KBM-7 (cell line): ENCODE data around the gene PWWP2A.
A peak's percentile ranks its signal among the peaks of the same experiment; 100 is the strongest.
"Not testable (repeated sequence)": the region's sequence is repeated elsewhere in the genome, so short reads cannot be mapped to it uniquely, and the experiment has no call there.

Experiments used
- DNase-seq: peaks from one replicate; pipeline ENCODE4 v3.0.0-alpha.2; 2015
- in situ Hi-C: fragments of 300-500 bp; cut with MboI; formaldehyde crosslinking; loops from 2 replicates; pipeline ENCODE4 v1.14.3; 2020; ENCODE audit warnings: low sequenced_read_pairs, low pct_unique_long_range_greater_than_20kb, mixed read lengths

The PWWP2A gene

DNA sequence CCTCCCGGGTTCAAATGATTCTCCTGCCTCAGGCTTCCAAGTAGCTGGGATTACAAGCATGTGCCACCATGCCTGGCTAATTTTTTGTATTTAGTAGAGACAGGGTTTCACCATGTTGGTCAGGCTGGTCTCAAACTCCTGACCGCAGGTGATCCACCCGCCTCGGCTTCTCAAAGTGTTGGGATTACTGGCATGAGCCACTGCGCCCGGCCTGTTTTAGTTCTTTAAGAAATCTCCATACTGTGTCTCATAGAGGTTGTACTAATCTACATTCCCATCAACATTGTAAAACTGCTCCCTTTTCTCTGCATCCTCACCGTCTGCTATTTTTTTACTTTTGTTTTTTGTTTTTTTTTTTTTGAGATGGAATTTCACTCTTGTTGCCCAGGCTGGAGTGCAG is 25.2 kb upstream of the PWWP2A start:
- DNase-seq, in situ Hi-C loops: not testable (repeated sequence)

DNA sequence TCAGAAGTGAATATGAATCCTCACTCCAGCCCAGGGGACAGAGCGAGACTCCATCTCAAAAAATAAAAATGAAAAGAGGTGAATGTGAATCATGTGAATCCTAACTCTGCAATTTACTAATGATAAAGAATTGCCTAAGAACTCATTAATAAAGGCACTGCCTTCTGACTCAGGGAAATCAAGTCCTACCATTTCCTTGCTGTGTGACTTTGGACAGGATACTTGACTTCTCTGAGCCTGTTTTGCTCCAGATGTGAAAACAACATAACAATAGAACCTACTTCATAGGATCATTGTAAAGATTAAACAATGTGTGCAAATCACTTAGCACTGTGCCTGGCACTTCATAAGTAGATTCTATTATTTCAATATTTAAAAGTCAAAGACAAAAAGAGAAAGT is 15.1 kb upstream of the PWWP2A start:
- in situ Hi-C loops: no loop called here
- DNase-seq: no peak

DNA sequence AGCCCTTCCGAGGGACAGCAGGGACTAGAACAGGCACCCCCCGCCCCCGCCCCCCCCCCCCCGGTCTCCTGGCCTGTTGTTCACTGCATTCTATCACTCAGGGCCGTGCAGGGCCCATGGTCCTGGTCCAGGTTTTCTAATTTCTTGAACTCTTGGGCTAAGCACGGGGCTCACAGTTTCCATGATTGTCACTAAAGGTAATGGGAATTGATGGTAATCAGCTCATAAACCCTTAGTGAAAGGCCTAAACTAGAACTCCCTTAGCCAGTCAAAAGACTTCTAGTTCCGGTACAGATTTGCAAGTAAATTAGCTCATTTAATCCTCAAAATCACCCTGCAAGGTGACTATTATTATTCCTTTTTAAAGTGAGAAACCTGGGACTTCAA is 14.7 kb upstream of the PWWP2A start:
- no peak for DNase-seq
- in situ Hi-C loops: no loop called here

GRCh38 chr5:160133071-160133917 is 14.0 kb upstream of the PWWP2A start:
- in situ Hi-C loops: no loop called here
- DNase-seq: no peak

GRCh38 chr5:160129841-160130240 is 10.6 kb upstream of the PWWP2A start:
- in situ Hi-C loops: no loop called here
- no peak for DNase-seq

- DNase-seq: no peak
- in situ Hi-C loops: no loop called here
Observed at GRCh38 chr5:160128632-160129031, 9.4 kb upstream of the PWWP2A start.

DNA sequence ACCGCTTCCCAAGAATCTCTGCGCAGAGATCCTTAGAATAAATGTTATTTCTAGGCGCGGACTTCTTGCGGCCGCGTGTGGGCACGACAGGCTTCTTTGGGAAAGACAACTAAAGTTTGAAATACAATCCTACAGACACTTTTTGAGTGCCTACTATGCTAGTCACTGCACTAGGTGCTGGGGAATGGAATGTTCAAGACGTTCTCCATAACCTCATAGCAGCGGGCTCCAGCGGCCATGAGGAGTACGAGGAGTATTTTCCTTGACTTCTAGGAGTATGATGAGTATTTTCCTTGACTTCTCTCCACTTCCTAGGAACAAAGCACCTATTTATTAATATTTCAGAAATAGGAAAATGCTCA is 636 bp upstream of the PWWP2A start:
- in situ Hi-C loops: no loop called here
- DNase-seq: no peak

- no peak for DNase-seq
- in situ Hi-C loops: no loop called here
Observed at GRCh38 chr5:160118349-160119141, 705 bp downstream of the PWWP2A start.

DNA sequence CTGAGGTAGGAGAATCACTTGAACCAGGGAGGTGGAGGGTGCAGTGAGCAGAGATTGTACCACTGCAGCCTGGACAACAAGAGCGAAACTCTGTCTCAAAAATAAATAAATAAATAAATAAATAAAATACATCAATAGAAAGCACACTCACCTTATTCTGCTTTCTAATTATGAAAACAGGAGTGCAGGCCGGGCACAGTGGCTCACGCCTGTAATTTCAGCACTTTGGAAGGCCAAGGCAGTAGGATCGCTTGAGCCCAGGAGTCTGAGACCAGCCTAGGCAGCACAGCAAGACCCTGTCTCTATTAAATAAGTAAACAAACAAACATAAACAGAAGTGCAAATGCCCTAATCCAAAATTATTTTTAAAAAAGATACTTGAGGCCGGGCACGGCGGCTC is 2.3 kb downstream of the PWWP2A start:
- in situ Hi-C loops: no loop called here

DNA sequence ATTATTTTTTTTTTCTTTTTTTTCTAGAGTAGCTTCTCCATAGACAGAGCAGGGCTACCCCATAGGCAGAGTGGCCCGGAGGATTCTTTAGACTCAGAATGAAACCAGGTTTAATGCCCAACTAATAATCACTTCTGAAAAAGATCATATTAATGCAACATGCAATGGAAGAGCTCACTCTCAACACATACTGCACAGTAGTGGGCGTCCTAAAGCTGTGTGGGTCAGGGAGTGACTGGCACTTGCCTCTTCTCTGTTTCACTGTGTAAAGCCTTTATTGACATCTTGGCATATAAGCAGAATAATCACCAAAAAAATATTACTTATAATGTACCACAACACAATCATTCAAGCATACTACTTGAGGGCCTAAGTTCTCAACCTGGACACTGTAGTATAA is 11.1 kb downstream of the PWWP2A start:
- in situ Hi-C loops: no loop called here
- no peak for DNase-seq

More for the DNA sequence above, 2.3 kb downstream of the PWWP2A start:
- DNase-seq: no peak

DNA sequence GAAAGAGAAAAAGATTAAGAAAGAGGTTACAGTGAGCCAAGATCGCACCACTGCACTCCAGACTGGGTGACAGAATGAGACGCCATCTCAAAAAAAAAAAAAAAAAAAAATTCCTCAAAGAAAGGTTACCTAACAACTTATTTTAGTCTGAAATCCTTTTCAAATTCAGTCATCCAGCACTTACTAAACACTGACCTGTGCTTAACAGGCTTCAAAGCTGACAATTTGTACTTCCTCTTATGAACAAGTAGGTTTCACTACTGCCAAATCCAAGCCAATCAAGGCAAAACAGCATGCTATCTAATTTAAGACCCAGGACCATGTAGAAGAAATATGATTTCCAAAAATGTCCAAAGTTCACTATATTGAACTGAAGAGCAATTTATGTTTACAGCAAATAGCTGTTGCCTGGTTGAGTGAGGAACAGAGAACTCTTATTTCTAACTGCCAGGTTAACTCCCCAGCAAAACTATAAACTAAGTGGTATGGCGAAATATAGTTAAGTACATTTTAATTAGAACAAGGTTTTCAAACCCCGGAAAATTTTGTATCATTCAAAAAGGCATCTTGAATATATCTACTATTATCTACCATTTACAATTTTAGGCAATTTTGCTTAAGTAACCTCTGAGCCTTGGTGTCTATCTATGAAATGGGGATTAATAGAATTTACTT is 13.4 kb downstream of the PWWP2A start:
- DNase-seq: peak; percentile 55
- in situ Hi-C loops: no loop called here

- DNase-seq: no peak
- in situ Hi-C loops: no loop called here
Observed at GRCh38 chr5:160097991-160098390, 21.3 kb downstream of the PWWP2A start.

- DNase-seq: no peak
- in situ Hi-C loops: no loop called here
Observed at GRCh38 chr5:160096178-160096577, 23.1 kb downstream of the PWWP2A start.

- DNase-seq: no peak
- in situ Hi-C loops: no loop called here
Observed at GRCh38 chr5:160092960-160093707, 26.1 kb downstream of the PWWP2A start.

DNA sequence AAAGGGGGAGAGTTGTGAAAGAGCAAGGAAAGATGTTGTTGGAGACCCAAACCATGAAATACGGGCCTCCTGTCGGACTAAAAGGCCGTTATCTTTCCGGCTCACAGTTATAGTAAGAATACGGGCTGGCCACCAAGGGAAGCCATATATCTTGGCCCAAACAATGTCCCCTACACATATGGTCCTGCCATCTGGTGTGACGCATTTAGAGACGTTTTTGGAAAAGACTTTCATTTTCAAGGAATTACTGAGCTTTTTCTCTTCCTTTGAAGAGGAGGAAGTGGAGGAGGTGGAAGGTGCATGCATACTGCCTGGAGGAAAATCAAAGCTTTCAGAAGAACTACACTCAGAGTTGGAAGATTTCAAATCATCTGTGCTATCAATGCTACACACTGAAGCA is 26.7 kb downstream of the PWWP2A start:
- DNase-seq: no peak
- in situ Hi-C loops: no loop called here

GRCh38 chr5:160090059-160090458 is 29.2 kb downstream of the PWWP2A start:
- in situ Hi-C loops: no loop called here
- DNase-seq: no peak

DNA sequence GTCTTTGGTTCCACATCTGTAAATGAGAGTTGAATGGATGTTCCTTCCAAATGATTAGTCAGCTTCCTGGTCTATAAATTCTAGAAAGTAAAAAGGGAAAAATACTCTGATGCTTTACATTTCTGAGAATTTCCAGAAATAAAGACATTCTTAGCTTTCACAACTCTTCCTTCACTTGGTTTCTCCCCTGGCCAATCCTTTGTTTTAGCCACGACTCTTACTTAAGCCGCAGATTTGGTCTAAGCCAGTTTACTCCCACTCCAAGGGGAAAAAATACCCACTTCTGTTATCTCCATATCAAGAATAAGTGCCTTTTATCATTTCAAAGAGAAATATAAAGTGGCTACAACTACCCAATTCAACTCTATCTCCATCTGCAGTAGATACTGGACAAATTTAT is 29.7 kb downstream of the PWWP2A start:
- in situ Hi-C loops: no loop called here
- DNase-seq: no peak

DNA sequence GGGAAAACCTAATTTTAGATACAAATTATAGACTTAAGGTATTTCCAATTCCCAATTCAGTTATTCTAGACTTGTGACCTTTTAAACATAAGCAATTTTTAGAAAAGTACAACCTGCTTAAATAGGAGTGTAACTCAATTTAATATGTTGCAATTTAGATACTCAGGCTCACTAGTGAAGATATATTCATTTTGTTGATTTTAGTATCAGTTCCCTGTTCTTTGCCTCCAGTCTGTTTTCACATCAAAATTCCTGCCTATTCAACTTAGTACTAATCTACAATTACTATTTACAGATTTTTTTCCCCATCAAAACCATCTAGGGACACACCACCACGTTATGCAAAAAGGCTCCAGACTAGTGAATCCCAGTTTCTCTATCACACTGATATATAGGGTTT is 30.4 kb downstream of the PWWP2A start:
- in situ Hi-C loops: no loop called here
- no peak for DNase-seq

GRCh38 chr5:160087199-160087598 is 32.1 kb downstream of the PWWP2A start:
- in situ Hi-C loops: no loop called here
- no peak for DNase-seq
